Stomach smooth muscle (tissue), 2 donors: Measurements from ENCODE around the gene TENM4.

Source experiments
- H3K27ac ChIP-seq: one replicate; pipeline ENCODE4 v1.7.0; 2013; ENCODE audit warnings: mild to moderate bottlenecking, low read length, inconsistent platforms
- H3K27me3 ChIP-seq, 2 donors: one replicate each; pipeline ENCODE4 v1.7.0; 2013; ENCODE audit warnings: low read length in 2 of 2; ENCODE audit not compliant: insufficient read depth in 2 of 2, control insufficient read depth in 1 of 2
- H3K36me3 ChIP-seq, 2 donors: one replicate each; pipeline ENCODE4 v1.7.0; 2013; ENCODE audit warnings: low read length in 2 of 2; ENCODE audit not compliant: control insufficient read depth in 2 of 2, insufficient read depth in 2 of 2
- H3K4me1 ChIP-seq: one replicate; pipeline ENCODE4 v1.7.0; 2013; ENCODE audit warnings: low read length; ENCODE audit not compliant: control insufficient read depth, insufficient read depth
- H3K4me3 ChIP-seq, 2 donors: one replicate each; pipeline ENCODE4 v1.7.0; 2013; ENCODE audit warnings: low read length in 2 of 2
- H3K9ac ChIP-seq, 2 donors: one replicate each; pipeline ENCODE4 v1.7.0; 2013; ENCODE audit warnings: low read length in 2 of 2, mild to moderate bottlenecking in 1 of 2
- H3K9me3 ChIP-seq, 2 donors: one replicate each; pipeline ENCODE4 v1.7.0; 2013; ENCODE audit warnings: low read length in 2 of 2; ENCODE audit not compliant: control insufficient read depth in 2 of 2
- donor health status: healthy.
- donor health status: Pancreatic carcinoma.

Gene TENM4

GRCh38 chr11:79157738-79158137 lies 283.1 kb downstream of the TENM4 start:
- Histone ChIP-seq H3K4me3 (no peak overlapping the region), H3K9ac (no peak overlapping the region)

GRCh38 chr11:79156031-79156430 lies 284.8 kb downstream of the TENM4 start:
- H3K4me3 ChIP-seq, result no peak overlapping the region
- no peaks in the 10 kb centered on the region for H3K27me3 ChIP-seq

More at GRCh38 chr11:79157738-79158137, 283.1 kb downstream of the TENM4 start:
- Histone ChIP-seq H3K9me3 (no peaks in the 10 kb centered on the region), H3K4me1 (no peaks in the 10 kb centered on the region), H3K27me3 (no peaks in the 10 kb centered on the region), H3K36me3 (no peaks in the 10 kb centered on the region), H3K27ac (no peak overlapping the region)

GRCh38 chr11:79155237-79155636 lies 285.6 kb downstream of the TENM4 start:
- Histone ChIP-seq H3K9ac (no peak overlapping the region), H3K27me3 (no peaks in the 10 kb centered on the region), H3K9me3 (no peaks in the 10 kb centered on the region), H3K4me1 (no peaks in the 10 kb centered on the region), H3K4me3 (no peak overlapping the region), H3K27ac (no peak overlapping the region), H3K36me3 (no peaks in the 10 kb centered on the region)

More at GRCh38 chr11:79156031-79156430, 284.8 kb downstream of the TENM4 start:
- Histone ChIP-seq H3K36me3 (no peaks in the 10 kb centered on the region), H3K9me3 (no peaks in the 10 kb centered on the region), H3K27ac (no peak overlapping the region), H3K4me1 (no peaks in the 10 kb centered on the region), H3K9ac (no peak overlapping the region)

- H3K27me3 ChIP-seq, result no peaks in the 10 kb centered on the region
- no peak overlapping the region for H3K9ac ChIP-seq
- no peak overlapping the region for H3K27ac ChIP-seq
- H3K4me3 ChIP-seq, result no peak overlapping the region
- no peaks in the 10 kb centered on the region for H3K36me3 ChIP-seq
- H3K4me1 ChIP-seq, result no peaks in the 10 kb centered on the region
- H3K9me3 ChIP-seq, result no peaks in the 10 kb centered on the region
Measured at GRCh38 chr11:79152511-79152910, 288.3 kb downstream of the TENM4 start.

GRCh38 chr11:79151396-79151795 lies 289.4 kb downstream of the TENM4 start:
- Histone ChIP-seq H3K9me3 (no peaks in the 10 kb centered on the region), H3K27ac (no peak overlapping the region), H3K4me3 (no peak overlapping the region), H3K27me3 (no peaks in the 10 kb centered on the region), H3K36me3 (no peaks in the 10 kb centered on the region), H3K4me1 (no peaks in the 10 kb centered on the region), H3K9ac (no peak overlapping the region)

- no peaks in the 10 kb centered on the region for H3K27me3 ChIP-seq
- H3K9me3 ChIP-seq, result no peaks in the 10 kb centered on the region
- no peak overlapping the region for H3K27ac ChIP-seq
- no peak overlapping the region for H3K9ac ChIP-seq
- no peaks in the 10 kb centered on the region for H3K4me1 ChIP-seq
- no peaks in the 10 kb centered on the region for H3K36me3 ChIP-seq
- no peak overlapping the region for H3K4me3 ChIP-seq
Measured at GRCh38 chr11:79150966-79151365, 289.9 kb downstream of the TENM4 start.

GRCh38 chr11:79150320-79150719 lies 290.5 kb downstream of the TENM4 start:
- Histone ChIP-seq H3K4me1 (no peaks in the 10 kb centered on the region), H3K27me3 (no peaks in the 10 kb centered on the region), H3K9ac (no peak overlapping the region), H3K27ac (no peak overlapping the region), H3K9me3 (no peaks in the 10 kb centered on the region), H3K36me3 (no peaks in the 10 kb centered on the region), H3K4me3 (no peak overlapping the region)

GRCh38 chr11:79147731-79148130 lies 293.1 kb downstream of the TENM4 start:
- Histone ChIP-seq H3K36me3 (no peaks in the 10 kb centered on the region), H3K9ac (no peak overlapping the region), H3K27ac (no peak overlapping the region), H3K4me3 (no peak overlapping the region), H3K27me3 (no peaks in the 10 kb centered on the region), H3K4me1 (no peaks in the 10 kb centered on the region), H3K9me3 (no peaks in the 10 kb centered on the region)

- Histone ChIP-seq H3K9me3 (peaks cover 0 to 3% of the 10 kb centered on the region in 2 donors), H3K27ac (no peak overlapping the region), H3K4me3 (no peak overlapping the region), H3K36me3 (no peaks in the 10 kb centered on the region), H3K27me3 (no peaks in the 10 kb centered on the region), H3K9ac (no peak overlapping the region), H3K4me1 (no peaks in the 10 kb centered on the region)
Measured at GRCh38 chr11:79147011-79147410, 293.8 kb downstream of the TENM4 start.

- H3K9me3 ChIP-seq, result peaks cover 0 to 3% of the 10 kb centered on the region in 2 donors
- no peaks in the 10 kb centered on the region for H3K4me1 ChIP-seq
- no peaks in the 10 kb centered on the region for H3K27me3 ChIP-seq
- no peak overlapping the region for H3K4me3 ChIP-seq
- no peak overlapping the region for H3K27ac ChIP-seq
- H3K9ac ChIP-seq, result no peak overlapping the region
- H3K36me3 ChIP-seq, result no peaks in the 10 kb centered on the region
Measured at GRCh38 chr11:79139900-79140299, 300.9 kb downstream of the TENM4 start.

- Histone ChIP-seq H3K9ac (no peak overlapping the region), H3K36me3 (no peaks in the 10 kb centered on the region), H3K4me3 (no peak overlapping the region), H3K9me3 (peaks cover 3 to 7% of the 10 kb centered on the region in 2 donors), H3K4me1 (no peaks in the 10 kb centered on the region), H3K27ac (no peak overlapping the region), H3K27me3 (no peaks in the 10 kb centered on the region)
Measured at GRCh38 chr11:79129702-79130101, 311.1 kb downstream of the TENM4 start.
